ENCODE results near the gene NTNG1. TPM values are rescaled to one million over a fixed set of nuclear protein-coding genes. Genes with fewer than 3 reads are reported as not detected.

NTNG1 gene
- total RNA-seq, 3 donors from 2014 or later (not counting 1 experiment from before 2014, with no cell fraction given): 0.58 TPM; not detected in 2

DNA sequence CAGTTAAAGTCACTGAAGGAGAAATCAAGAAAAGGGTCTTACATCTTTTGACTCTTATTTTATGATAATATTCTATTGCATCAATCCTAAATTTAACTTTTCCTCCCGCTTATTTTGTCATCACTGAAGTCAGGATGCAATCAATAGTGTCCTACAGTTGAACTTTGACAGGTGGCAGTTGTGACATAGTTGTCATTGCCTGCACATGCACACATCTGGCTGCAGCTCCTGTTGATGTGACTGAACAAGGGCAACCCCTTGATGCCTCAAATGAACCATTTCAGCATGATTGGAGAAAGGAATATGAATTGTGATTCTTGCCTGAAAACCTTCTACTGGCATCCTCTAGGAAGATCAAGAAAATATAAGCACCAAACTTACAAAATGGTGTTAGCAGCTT, 157.7 kb downstream of the NTNG1 start:
- TF ChIP-seq, protein P1, sequence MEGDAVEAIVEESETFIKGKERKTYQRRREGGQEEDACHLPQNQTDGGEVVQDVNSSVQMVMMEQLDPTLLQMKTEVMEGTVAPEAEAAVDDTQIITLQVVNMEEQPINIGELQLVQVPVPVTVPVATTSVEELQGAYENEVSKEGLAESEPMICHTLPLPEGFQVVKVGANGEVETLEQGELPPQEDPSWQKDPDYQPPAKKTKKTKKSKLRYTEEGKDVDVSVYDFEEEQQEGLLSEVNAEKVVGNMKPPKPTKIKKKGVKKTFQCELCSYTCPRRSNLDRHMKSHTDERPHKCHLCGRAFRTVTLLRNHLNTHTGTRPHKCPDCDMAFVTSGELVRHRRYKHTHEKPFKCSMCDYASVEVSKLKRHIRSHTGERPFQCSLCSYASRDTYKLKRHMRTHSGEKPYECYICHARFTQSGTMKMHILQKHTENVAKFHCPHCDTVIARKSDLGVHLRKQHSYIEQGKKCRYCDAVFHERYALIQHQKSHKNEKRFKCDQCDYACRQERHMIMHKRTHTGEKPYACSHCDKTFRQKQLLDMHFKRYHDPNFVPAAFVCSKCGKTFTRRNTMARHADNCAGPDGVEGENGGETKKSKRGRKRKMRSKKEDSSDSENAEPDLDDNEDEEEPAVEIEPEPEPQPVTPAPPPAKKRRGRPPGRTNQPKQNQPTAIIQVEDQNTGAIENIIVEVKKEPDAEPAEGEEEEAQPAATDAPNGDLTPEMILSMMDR (IDR thresholded peaks at IDR 0.05): no peak
- intact Hi-C loops (cut with micrococcal nuclease): no loop called here
- H3K4me1 Mint-ChIP-seq: no peaks in the 10 kb centered on the region
- no peak overlapping the region for H3K27ac Mint-ChIP-seq
- Histone ChIP-seq H3K9me3 (ENCODE audit: control insufficient read depth, insufficient read depth, low read length) (no peaks in the 10 kb centered on the region), H3K27me3 (ENCODE audit: control insufficient read depth, insufficient read depth, low read length) (no peaks in the 10 kb centered on the region), H3K36me3 (ENCODE audit: control insufficient read depth, insufficient read depth, low read length) (no peaks in the 10 kb centered on the region), H3K4me3 (ENCODE audit: low read length) (no peak overlapping the region), H3K4me1 (ENCODE audit: control insufficient read depth, insufficient read depth, low read length) (no peaks in the 10 kb centered on the region), H3K27ac (ENCODE audit: low read length) (no peak overlapping the region)
- H3K4me3 Mint-ChIP-seq: no peak overlapping the region
- WGBS (ENCODE audit: insufficient coverage): 0% methylated on average over 1 of the region's 1 CpG
- ATAC-seq (no peak), DNase-seq (no peak)
- H3K9me3 Mint-ChIP-seq: no peaks in the 10 kb centered on the region
- peaks cover 0 to 3% of the 10 kb centered on the region in 2 donors for H3K27me3 Mint-ChIP-seq (ENCODE audit: low read depth in 2 of 2)
- no peaks in the 10 kb centered on the region for H3K36me3 Mint-ChIP-seq

GRCh38 chr1:107299521-107299920, 158.7 kb downstream of the NTNG1 start:
- Histone ChIP-seq H3K27me3 (ENCODE audit: control insufficient read depth, insufficient read depth, low read length) (no peaks in the 10 kb centered on the region), H3K36me3 (ENCODE audit: control insufficient read depth, insufficient read depth, low read length) (no peaks in the 10 kb centered on the region), H3K4me3 (ENCODE audit: low read length) (no peak overlapping the region), H3K27ac (ENCODE audit: low read length) (no peak overlapping the region), H3K9me3 (ENCODE audit: control insufficient read depth, insufficient read depth, low read length) (no peaks in the 10 kb centered on the region), H3K4me1 (ENCODE audit: control insufficient read depth, insufficient read depth, low read length) (no peaks in the 10 kb centered on the region)
- intact Hi-C loops (cut with micrococcal nuclease): no loop called here
- H3K9me3 Mint-ChIP-seq: no peaks in the 10 kb centered on the region
- no peak for DNase-seq
- no peaks in the 10 kb centered on the region for H3K4me1 Mint-ChIP-seq
- TF ChIP-seq, protein P1 (IDR thresholded peaks at IDR 0.05): no peak
- no peaks in the 10 kb centered on the region for H3K36me3 Mint-ChIP-seq
- peaks cover 0 to 3% of the 10 kb centered on the region in 2 donors for H3K27me3 Mint-ChIP-seq (ENCODE audit: low read depth in 2 of 2)
- no peak overlapping the region for H3K4me3 Mint-ChIP-seq
- no peak overlapping the region for H3K27ac Mint-ChIP-seq
- WGBS (ENCODE audit: insufficient coverage): 75% methylated on average over 1 of the region's 3 CpGs
- ATAC-seq: no peak

DNA sequence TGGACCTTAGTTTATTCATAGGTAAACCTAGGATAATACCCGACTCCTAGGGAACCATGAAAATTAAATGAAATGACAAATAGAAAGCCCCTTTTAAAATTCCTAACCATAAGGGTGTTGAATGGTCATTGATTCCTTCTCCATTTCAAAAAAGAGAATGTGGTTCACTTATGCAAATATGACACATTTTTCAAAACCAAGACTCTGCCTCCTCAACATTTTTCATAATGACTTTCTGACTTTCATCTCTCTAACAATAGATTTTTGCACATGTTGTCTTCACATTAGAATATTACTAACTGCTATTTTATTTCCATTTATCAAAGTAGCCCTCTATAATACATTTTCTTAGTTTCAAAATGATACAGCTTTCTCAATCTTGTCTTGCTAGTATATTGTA, 169.1 kb downstream of the NTNG1 start:
- WGBS (ENCODE audit: insufficient coverage): no CpG with 5 or more reads among the region's 1 CpG
- Histone ChIP-seq H3K36me3 (ENCODE audit: control insufficient read depth, insufficient read depth, low read length) (no peaks in the 10 kb centered on the region), H3K27ac (ENCODE audit: low read length) (no peak overlapping the region), H3K4me3 (ENCODE audit: low read length) (no peak overlapping the region), H3K27me3 (ENCODE audit: control insufficient read depth, insufficient read depth, low read length) (no peaks in the 10 kb centered on the region), H3K4me1 (ENCODE audit: control insufficient read depth, insufficient read depth, low read length) (no peaks in the 10 kb centered on the region), H3K9me3 (ENCODE audit: control insufficient read depth, insufficient read depth, low read length) (no peaks in the 10 kb centered on the region)
- Mint-ChIP-seq H3K4me1 (no peaks in the 10 kb centered on the region), H3K9me3 (peaks cover 2 to 3% of the 10 kb centered on the region in 2 donors), H3K27ac (no peak overlapping the region), H3K36me3 (no peaks in the 10 kb centered on the region), H3K27me3 (ENCODE audit: low read depth in 2 of 2) (peaks cover 0 to 10% of the 10 kb centered on the region in 2 donors), H3K4me3 (no peak overlapping the region)
- TF ChIP-seq, protein P1 (IDR thresholded peaks at IDR 0.05): no peak
- intact Hi-C loops (cut with micrococcal nuclease): no loop called here
- ATAC-seq (no peak), DNase-seq (no peak)

DNA sequence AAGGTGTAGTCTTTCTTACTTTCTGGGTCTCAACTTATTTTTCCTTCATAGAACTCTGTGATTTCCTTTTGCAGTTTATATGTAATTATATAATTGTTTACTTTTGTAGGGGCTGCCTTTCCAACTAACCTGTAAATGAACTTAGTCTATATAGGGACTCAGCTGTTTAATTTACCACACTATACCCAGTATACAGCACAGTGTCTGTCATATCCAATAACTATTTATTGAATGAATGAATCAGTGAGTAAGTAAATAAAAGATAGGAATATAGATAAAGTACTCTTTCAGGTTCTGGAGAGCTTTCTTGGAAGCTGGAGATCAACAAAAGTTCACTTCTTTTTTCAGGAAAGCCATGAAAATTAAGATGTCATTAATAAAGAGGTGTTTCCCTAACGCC, 174.8 kb downstream of the NTNG1 start:
- no peaks in the 10 kb centered on the region for H3K9me3 ChIP-seq (ENCODE audit: control insufficient read depth, insufficient read depth, low read length)
- H3K4me3 ChIP-seq (ENCODE audit: low read length): no peak overlapping the region
- ATAC-seq (no peak), DNase-seq (no peak)
- TF ChIP-seq, protein P1 (IDR thresholded peaks at IDR 0.05): no peak
- 38% methylated on average over 1 of the region's 1 CpG for WGBS (ENCODE audit: insufficient coverage)
- peaks cover 0 to 12% of the 10 kb centered on the region in 2 donors for H3K27me3 Mint-ChIP-seq (ENCODE audit: low read depth in 2 of 2)
- no peaks in the 10 kb centered on the region for H3K36me3 Mint-ChIP-seq
- H3K27ac Mint-ChIP-seq: no peak overlapping the region
- intact Hi-C loops (cut with micrococcal nuclease): no loop called here
- H3K4me1 Mint-ChIP-seq: no peaks in the 10 kb centered on the region
- H3K27me3 ChIP-seq (ENCODE audit: control insufficient read depth, insufficient read depth, low read length): no peaks in the 10 kb centered on the region
- no peak overlapping the region for H3K27ac ChIP-seq (ENCODE audit: low read length)
- no peaks in the 10 kb centered on the region for H3K4me1 ChIP-seq (ENCODE audit: control insufficient read depth, insufficient read depth, low read length)
- H3K36me3 ChIP-seq (ENCODE audit: control insufficient read depth, insufficient read depth, low read length): no peaks in the 10 kb centered on the region
- H3K4me3 Mint-ChIP-seq: no peak overlapping the region
- peaks cover 0 to 2% of the 10 kb centered on the region in 2 donors for H3K9me3 Mint-ChIP-seq
